ENCODE measurements around the gene KIF11. TPM values are rescaled to one million over a fixed set of nuclear protein-coding genes. Genes with fewer than 3 reads are reported as not detected.

KIF11 gene
- polyA plus RNA-seq, 1 experiment: 4.3 TPM

DNA sequence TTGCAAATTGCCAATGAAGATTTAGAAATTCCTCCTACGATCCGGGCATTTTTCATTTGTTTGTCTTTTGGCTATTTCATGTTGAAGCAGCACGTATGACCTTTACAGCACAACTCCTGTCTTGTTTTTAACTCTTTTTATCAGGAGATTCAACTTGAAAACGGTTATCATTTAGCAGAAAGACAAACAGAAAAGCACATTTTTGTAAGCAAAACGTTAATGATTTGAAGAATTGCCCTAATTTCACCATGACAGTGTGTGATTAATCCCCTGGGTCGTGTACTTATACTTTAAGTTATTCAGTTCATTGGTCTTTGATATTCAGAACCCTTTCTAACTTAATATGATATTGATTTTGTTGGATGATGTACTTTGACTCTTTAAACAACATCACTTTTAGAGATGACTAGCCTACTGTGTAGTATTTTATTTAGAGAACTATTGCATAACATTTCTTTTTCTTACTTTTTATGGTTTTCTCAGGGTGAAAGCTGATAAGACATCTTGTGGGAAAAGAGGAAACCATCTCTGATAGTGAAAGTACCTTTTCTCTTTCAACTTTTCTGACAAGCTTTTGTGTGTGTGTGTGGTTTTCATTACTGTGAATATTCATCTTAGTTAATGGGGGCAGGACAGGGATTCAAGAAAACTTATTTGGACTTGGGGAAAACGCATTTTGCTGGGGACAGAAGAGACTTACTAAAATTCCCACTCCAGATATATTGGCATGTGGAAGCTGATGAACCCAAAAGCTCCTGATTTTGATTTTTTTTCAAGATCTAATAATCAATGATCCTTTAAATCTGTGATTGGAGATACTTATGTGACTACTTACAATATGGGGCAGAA is 105.0 kb downstream of the KIF11 start:
- H3K36me3 ChIP-seq (ENCODE audit: control insufficient read depth, insufficient read depth, low read length): no peaks in the 10 kb centered on the region
- no peak for DNase-seq (ENCODE audit: low read depth)
- no peak overlapping the region for H3K4me3 ChIP-seq (ENCODE audit: low read depth, low read length)
- no peaks in the 10 kb centered on the region for H3K27me3 ChIP-seq (ENCODE audit: control insufficient read depth, insufficient read depth, low read length)
- TF ChIP-seq, protein P1, sequence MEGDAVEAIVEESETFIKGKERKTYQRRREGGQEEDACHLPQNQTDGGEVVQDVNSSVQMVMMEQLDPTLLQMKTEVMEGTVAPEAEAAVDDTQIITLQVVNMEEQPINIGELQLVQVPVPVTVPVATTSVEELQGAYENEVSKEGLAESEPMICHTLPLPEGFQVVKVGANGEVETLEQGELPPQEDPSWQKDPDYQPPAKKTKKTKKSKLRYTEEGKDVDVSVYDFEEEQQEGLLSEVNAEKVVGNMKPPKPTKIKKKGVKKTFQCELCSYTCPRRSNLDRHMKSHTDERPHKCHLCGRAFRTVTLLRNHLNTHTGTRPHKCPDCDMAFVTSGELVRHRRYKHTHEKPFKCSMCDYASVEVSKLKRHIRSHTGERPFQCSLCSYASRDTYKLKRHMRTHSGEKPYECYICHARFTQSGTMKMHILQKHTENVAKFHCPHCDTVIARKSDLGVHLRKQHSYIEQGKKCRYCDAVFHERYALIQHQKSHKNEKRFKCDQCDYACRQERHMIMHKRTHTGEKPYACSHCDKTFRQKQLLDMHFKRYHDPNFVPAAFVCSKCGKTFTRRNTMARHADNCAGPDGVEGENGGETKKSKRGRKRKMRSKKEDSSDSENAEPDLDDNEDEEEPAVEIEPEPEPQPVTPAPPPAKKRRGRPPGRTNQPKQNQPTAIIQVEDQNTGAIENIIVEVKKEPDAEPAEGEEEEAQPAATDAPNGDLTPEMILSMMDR (IDR thresholded peaks at IDR 0.05; ENCODE audit: insufficient read depth, low read depth, low read length): no peak
- CTCF ChIA-PET: interaction anchor here (0.6 to 1.0 kb wide), 2 partner anchors 15 to 559 kb away, joined by 3 read pairs; no protein-coding TSS in a partner anchor
- POLR2A ChIA-PET: no interaction called here

DNA sequence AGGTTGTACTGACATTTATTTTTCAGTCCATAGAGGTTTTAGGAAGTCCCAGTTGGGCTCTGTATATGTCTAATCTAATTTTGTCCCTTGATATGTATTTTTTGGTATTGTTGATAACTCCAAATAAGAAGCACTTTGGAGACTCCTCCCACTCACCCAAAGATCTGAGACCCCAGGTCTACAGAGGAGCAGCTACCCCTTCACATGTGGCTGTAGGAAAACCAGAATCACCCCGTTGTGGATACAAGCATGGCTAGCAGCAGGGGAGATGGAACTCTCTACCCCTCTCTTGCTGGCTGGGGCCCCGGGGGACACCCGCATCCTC is 106.2 kb downstream of the KIF11 start:
- Histone ChIP-seq H3K36me3 (ENCODE audit: control insufficient read depth, insufficient read depth, low read length) (no peaks in the 10 kb centered on the region), H3K4me3 (ENCODE audit: low read depth, low read length) (peak overlapping the region; percentile 34), H3K27me3 (ENCODE audit: control insufficient read depth, insufficient read depth, low read length) (no peaks in the 10 kb centered on the region)
- TF ChIP-seq, protein P1 (IDR thresholded peaks at IDR 0.05; ENCODE audit: insufficient read depth, low read depth, low read length): no peak
- no peak for DNase-seq (ENCODE audit: low read depth)
- POLR2A ChIA-PET: no interaction called here
- CTCF ChIA-PET: no interaction called here

DNA sequence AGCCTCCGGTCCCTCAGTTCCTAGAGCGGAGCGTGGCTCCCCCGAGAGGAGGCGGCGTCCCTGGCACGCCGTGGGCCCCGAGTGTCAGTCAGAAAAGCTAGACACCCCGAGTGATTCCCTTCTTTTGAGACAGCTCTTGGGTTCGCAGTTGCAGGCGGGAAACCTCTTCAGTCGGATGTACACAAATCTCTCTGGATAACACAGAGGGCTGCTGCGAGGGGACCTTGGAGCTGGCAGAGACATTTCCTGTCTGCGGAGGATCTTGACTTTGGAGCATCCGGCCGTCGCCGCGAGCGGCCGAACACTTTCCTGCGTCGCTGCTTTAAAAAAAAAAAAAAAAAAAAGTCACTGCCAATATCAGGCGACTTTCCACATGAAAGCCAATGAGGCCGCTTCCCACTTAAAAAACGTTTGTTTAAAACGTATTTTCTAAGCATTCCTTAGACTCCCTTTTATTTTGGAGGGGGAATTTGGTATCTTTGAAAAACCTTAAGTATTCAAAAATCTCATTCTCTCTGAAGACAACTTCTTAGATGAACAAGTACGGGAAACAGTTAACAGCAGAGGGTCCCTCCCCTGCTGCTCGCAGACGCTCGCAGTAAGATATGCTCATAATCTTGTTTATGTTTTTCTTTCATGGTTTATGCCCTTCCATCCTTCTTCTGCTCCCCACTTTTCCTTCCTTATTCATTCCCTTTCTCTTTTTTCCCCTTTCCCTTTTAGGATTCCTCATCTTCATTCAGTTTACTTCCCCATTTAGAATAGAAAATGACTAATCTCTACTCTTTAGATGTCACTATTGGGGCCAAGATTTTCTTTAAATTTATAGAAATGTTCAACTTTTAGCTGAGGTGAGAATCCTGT is 106.8 kb downstream of the KIF11 start:
- ChIA-PET CTCF (no interaction called here), POLR2A (no interaction called here)
- no peaks in the 10 kb centered on the region for H3K27me3 ChIP-seq (ENCODE audit: control insufficient read depth, insufficient read depth, low read length)
- TF ChIP-seq, protein P1 (IDR thresholded peaks at IDR 0.05; ENCODE audit: insufficient read depth, low read depth, low read length): no peak
- no peak for DNase-seq (ENCODE audit: low read depth)
- H3K36me3 ChIP-seq (ENCODE audit: control insufficient read depth, insufficient read depth, low read length): no peaks in the 10 kb centered on the region
- H3K4me3 ChIP-seq (ENCODE audit: low read depth, low read length): peak overlapping the region; percentile 34

DNA sequence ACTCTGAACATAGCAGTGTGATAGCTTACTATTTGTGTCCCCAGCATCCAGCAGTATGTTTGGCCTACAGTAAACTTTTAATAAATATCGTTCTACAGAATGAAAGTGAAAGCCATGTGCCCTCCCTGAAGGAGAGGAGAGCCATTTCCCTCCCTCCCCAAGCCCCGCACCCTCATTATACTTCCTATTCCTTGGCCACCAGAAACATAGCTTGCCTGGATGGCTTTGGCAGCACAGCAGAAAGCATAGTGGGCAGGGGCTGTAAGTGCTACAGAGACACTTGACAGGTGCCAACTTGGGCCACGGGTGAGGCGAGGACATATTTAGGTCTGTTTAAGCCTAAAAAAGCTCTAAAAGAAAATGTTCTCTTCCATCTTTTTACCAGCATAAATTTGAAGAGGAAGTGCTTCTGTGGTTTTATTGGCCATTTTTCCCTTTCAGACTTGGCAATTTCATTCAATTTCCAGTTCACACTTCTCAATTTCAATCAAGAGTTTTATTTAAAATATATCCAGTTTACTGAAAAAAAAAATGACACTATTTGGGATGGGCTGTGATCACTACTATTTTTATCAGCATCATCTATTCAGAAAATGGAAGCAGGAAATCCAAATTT is 109.5 kb downstream of the KIF11 start:
- ChIA-PET CTCF (no interaction called here), POLR2A (no interaction called here)
- Histone ChIP-seq H3K4me3 (ENCODE audit: low read depth, low read length) (no peak overlapping the region), H3K36me3 (ENCODE audit: control insufficient read depth, insufficient read depth, low read length) (no peaks in the 10 kb centered on the region), H3K27me3 (ENCODE audit: control insufficient read depth, insufficient read depth, low read length) (no peaks in the 10 kb centered on the region)
- TF ChIP-seq, protein P1 (IDR thresholded peaks at IDR 0.05; ENCODE audit: insufficient read depth, low read depth, low read length): no peak
- DNase-seq (ENCODE audit: low read depth): no peak

Small RNA genes lying within 50 kb of the gene (small RNA-seq; reads per million reads assigned to genes)
- gene RN7SL644P (ENCODE audit: insufficient read length, low read depth, low replicate concordance): not detected

Other genes starting within 250 kb of the KIF11 start
- 15.1 and 30.7 TPM in 2 replicates for gene IDE, start 19.0 kb upstream of the KIF11 start, polyA plus RNA-seq (2011; rRNA removed)
- gene HHEX, start 96.8 kb downstream of the KIF11 start, polyA plus RNA-seq (2011; rRNA removed): 2.6 and 3.4 TPM in 2 replicates